Sigmoid colon (tissue), 4 donors: ENCODE results near the gene OTUD4.

Source experiments
- CTCF ChIP-seq, 4 experiments: fragments of 450-650 bp in 3 of 4; fragments of 200-600 bp in 1 of 4; IDR thresholded peaks; one replicate each; pipeline ENCODE4 v1.5.1; 2016 to 2019; ENCODE audit warnings: antibody characterized with exemption in 4 of 4, mild to moderate bottlenecking in 3 of 4, moderate library complexity in 2 of 4
- EP300 ChIP-seq, 4 donors: sonication (generic); formaldehyde crosslinking; IDR thresholded peaks; one replicate each; pipeline ENCODE4 v1.6.1; 2017; ENCODE audit warnings: antibody characterized with exemption in 4 of 4
- POLR2A ChIP-seq, 2 donors: fragments of 450-650 bp; IDR thresholded peaks; one replicate each; pipeline ENCODE4 v1.6.1; 2016; ENCODE audit warnings: antibody characterized with exemption in 2 of 2, mild to moderate bottlenecking in 2 of 2, moderate library complexity in 2 of 2

GRCh38 chr4:145103496-145103895 lies 76.9 kb downstream of the OTUD4 start:
- no peak for TF ChIP-seq POLR2A (IDR thresholded peaks at IDR 0.05)
- no peak for TF ChIP-seq CTCF (IDR thresholded peaks at IDR 0.05)
- TF ChIP-seq EP300 (IDR thresholded peaks at IDR 0.05) = no peak
